Colon (tissue), 2 donors: Measurements from ENCODE around the gene GLIS1.

ENCODE experiments used
- FAIRE-seq: peaks from 2 replicates; lab custom pipeline; 2012; peaks lifted over from hg19 to GRCh38; lab: Jason Lieb, UNC
- donor health status: control.
- donor health status: control.

The GLIS1 gene

GRCh38 chr1:53717025-53717804, 21.7 kb downstream of the GLIS1 start:
- no peak for FAIRE-seq

- no peak for FAIRE-seq
Measured at GRCh38 chr1:53716150-53716549, 22.8 kb downstream of the GLIS1 start.

- no peak for FAIRE-seq
Measured at GRCh38 chr1:53715478-53715877, 23.5 kb downstream of the GLIS1 start.

GRCh38 chr1:53712276-53712675, 26.7 kb downstream of the GLIS1 start:
- no peak for FAIRE-seq

- no peak for FAIRE-seq
Measured at GRCh38 chr1:53710584-53710983, 28.4 kb downstream of the GLIS1 start.

GRCh38 chr1:53708687-53709086, 30.3 kb downstream of the GLIS1 start:
- FAIRE-seq, result no peak

GRCh38 chr1:53706356-53706755, 32.6 kb downstream of the GLIS1 start:
- FAIRE-seq, result no peak

- FAIRE-seq, result no peak
Measured at GRCh38 chr1:53705446-53706096, 33.4 kb downstream of the GLIS1 start.

- no peak for FAIRE-seq
Measured at GRCh38 chr1:53704804-53705445, 34.0 kb downstream of the GLIS1 start.

- FAIRE-seq, result no peak
Measured at GRCh38 chr1:53704304-53704703, 34.7 kb downstream of the GLIS1 start.

GRCh38 chr1:53703174-53703573, 35.8 kb downstream of the GLIS1 start:
- FAIRE-seq, result no peak

GRCh38 chr1:53702341-53702740, 36.6 kb downstream of the GLIS1 start:
- FAIRE-seq, result no peak

- FAIRE-seq, result no peak
Measured at GRCh38 chr1:53700776-53701175, 38.2 kb downstream of the GLIS1 start.

- no peak for FAIRE-seq
Measured at GRCh38 chr1:53699981-53700380, 39.0 kb downstream of the GLIS1 start.

GRCh38 chr1:53698384-53698980, 40.5 kb downstream of the GLIS1 start:
- no peak for FAIRE-seq

GRCh38 chr1:53697721-53698383, 41.1 kb downstream of the GLIS1 start:
- FAIRE-seq, result no peak

- FAIRE-seq, result no peak
Measured at GRCh38 chr1:53696990-53697389, 42.0 kb downstream of the GLIS1 start.

GRCh38 chr1:53696571-53696970, 42.4 kb downstream of the GLIS1 start:
- FAIRE-seq, result no peak

GRCh38 chr1:53696051-53696450, 42.9 kb downstream of the GLIS1 start:
- FAIRE-seq, result no peak

GRCh38 chr1:53695116-53695515, 43.8 kb downstream of the GLIS1 start:
- no peak for FAIRE-seq

GRCh38 chr1:53694718-53695091, 44.3 kb downstream of the GLIS1 start:
- no peak for FAIRE-seq
